Ramos (cell line): ENCODE results near the gene MAGEA12.
"Not testable (repeated sequence)": the region's sequence is repeated elsewhere in the genome, so short reads cannot be mapped to it uniquely, and the experiment has no call there.

Source experiments
- in situ Hi-C: fragments of 300-500 bp; cut with MboI; formaldehyde crosslinking; loops from one replicate; pipeline ENCODE4 v1.14.3; 2022; ENCODE audit warnings: low sequenced_read_pairs; ENCODE audit not compliant: unreplicated experiment

MAGEA12 gene

GRCh38 chrX:152761582-152761981, 28.0 kb downstream of the MAGEA12 start:
- in situ Hi-C loops: not testable (repeated sequence)

GRCh38 chrX:152766562-152766961, 33.0 kb downstream of the MAGEA12 start:
- in situ Hi-C loops: not testable (repeated sequence)

GRCh38 chrX:152769549-152770289, 36.2 kb downstream of the MAGEA12 start, which contains the start of gene MAGEA6:
TSS of gene MAGEA6 (minus strand) at chrX:152769689. CDS start at chrX:152767650, 2,039 bp downstream.
- in situ Hi-C loops: not testable (repeated sequence)

- in situ Hi-C loops: not testable (repeated sequence)
These were observed 53.5 kb downstream of the MAGEA12 start for GRCh38 chrX:152787062-152787461.
